Dedifferentiated amniotic fluid mesenchymal stem cell (primary cell): ENCODE results near the gene MAPT.

Experiments
- DNase-seq: peaks from one replicate; pipeline ENCODE4 v3.0.0-alpha.2; 2016; ENCODE audit errors: extremely low spot score

Gene MAPT

GRCh38 chr17:46049656-46050055, 155.3 kb downstream of the MAPT start:
- no peak for DNase-seq

GRCh38 chr17:46053911-46054534, 159.7 kb downstream of the MAPT start:
- no peak for DNase-seq

GRCh38 chr17:46056800-46057304, 162.5 kb downstream of the MAPT start:
- no peak for DNase-seq

- DNase-seq: no peak
Measured at GRCh38 chr17:46057366-46057765, 163.0 kb downstream of the MAPT start.

GRCh38 chr17:46059486-46059885, 165.1 kb downstream of the MAPT start:
- no peak for DNase-seq

- DNase-seq: no peak
Measured at GRCh38 chr17:46060461-46060860, 166.1 kb downstream of the MAPT start.

GRCh38 chr17:46061435-46061834, 167.1 kb downstream of the MAPT start:
- no peak for DNase-seq

GRCh38 chr17:46063241-46063640, 168.9 kb downstream of the MAPT start:
- DNase-seq: peak; percentile 58

- no peak for DNase-seq
Measured at GRCh38 chr17:46064460-46064859, 170.1 kb downstream of the MAPT start.

- no peak for DNase-seq
Measured at GRCh38 chr17:46071796-46072195, 177.4 kb downstream of the MAPT start.

- no peak for DNase-seq
Measured at GRCh38 chr17:46072998-46073397, 178.6 kb downstream of the MAPT start.

GRCh38 chr17:46074540-46074939, 180.2 kb downstream of the MAPT start:
- no peak for DNase-seq
